Measurements from ENCODE around the gene C11orf54.

DNA sequence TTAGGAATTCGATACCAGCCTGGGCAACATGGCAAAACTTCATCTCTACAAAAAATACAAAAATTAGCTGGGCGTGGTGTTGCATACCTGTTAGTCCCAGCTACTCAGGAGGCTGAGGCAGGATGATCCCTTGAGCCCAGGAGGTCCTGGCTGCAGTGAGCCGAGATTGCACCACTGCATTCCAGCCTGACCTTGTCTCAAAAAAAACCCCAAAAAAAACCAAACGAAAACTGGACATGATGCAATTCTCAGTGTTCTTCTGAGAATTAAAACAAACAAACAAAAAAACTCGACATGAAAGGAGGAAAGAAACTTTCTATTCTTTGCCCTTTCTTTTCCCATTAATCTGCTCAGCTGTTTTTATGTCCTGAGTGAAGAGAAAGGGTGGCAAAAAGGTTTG is 50.0 kb downstream of the C11orf54 start:
- TF ChIP-seq, protein P1, sequence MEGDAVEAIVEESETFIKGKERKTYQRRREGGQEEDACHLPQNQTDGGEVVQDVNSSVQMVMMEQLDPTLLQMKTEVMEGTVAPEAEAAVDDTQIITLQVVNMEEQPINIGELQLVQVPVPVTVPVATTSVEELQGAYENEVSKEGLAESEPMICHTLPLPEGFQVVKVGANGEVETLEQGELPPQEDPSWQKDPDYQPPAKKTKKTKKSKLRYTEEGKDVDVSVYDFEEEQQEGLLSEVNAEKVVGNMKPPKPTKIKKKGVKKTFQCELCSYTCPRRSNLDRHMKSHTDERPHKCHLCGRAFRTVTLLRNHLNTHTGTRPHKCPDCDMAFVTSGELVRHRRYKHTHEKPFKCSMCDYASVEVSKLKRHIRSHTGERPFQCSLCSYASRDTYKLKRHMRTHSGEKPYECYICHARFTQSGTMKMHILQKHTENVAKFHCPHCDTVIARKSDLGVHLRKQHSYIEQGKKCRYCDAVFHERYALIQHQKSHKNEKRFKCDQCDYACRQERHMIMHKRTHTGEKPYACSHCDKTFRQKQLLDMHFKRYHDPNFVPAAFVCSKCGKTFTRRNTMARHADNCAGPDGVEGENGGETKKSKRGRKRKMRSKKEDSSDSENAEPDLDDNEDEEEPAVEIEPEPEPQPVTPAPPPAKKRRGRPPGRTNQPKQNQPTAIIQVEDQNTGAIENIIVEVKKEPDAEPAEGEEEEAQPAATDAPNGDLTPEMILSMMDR (IDR thresholded peaks at IDR 0.05; ENCODE audit: low read length), result no peak
- TF ChIP-seq EZH2 (IDR thresholded peaks at IDR 0.05; ENCODE audit: borderline replicate concordance, low read length), result no peak
